ENCODE data around the gene HIRA. TPM values are rescaled to one million over a fixed set of nuclear protein-coding genes. Genes with fewer than 3 reads are reported as not detected.
"Not testable (repeated sequence)": the region's sequence is repeated elsewhere in the genome, so short reads cannot be mapped to it uniquely, and the experiment has no call there.

The HIRA gene
- total RNA-seq, 1 experiment from 2014 or later = 23.8 TPM

- intact Hi-C loops (cut with micrococcal nuclease; ENCODE audit: unreplicated experiment) = no loop called here
- TF ChIP-seq SIN3A (IDR thresholded peaks at IDR 0.05; ENCODE audit: borderline replicate concordance, insufficient read depth, low read depth, low read length) = no peak
- no peak for TF ChIP-seq POLR2AphosphoS5 (IDR thresholded peaks at IDR 0.05; ENCODE audit: low read depth, low read length)
- TF ChIP-seq TCF7L2 (IDR thresholded peaks at IDR 0.05; ENCODE audit: low read depth, low read length) = no peak
- TF ChIP-seq, protein P1, sequence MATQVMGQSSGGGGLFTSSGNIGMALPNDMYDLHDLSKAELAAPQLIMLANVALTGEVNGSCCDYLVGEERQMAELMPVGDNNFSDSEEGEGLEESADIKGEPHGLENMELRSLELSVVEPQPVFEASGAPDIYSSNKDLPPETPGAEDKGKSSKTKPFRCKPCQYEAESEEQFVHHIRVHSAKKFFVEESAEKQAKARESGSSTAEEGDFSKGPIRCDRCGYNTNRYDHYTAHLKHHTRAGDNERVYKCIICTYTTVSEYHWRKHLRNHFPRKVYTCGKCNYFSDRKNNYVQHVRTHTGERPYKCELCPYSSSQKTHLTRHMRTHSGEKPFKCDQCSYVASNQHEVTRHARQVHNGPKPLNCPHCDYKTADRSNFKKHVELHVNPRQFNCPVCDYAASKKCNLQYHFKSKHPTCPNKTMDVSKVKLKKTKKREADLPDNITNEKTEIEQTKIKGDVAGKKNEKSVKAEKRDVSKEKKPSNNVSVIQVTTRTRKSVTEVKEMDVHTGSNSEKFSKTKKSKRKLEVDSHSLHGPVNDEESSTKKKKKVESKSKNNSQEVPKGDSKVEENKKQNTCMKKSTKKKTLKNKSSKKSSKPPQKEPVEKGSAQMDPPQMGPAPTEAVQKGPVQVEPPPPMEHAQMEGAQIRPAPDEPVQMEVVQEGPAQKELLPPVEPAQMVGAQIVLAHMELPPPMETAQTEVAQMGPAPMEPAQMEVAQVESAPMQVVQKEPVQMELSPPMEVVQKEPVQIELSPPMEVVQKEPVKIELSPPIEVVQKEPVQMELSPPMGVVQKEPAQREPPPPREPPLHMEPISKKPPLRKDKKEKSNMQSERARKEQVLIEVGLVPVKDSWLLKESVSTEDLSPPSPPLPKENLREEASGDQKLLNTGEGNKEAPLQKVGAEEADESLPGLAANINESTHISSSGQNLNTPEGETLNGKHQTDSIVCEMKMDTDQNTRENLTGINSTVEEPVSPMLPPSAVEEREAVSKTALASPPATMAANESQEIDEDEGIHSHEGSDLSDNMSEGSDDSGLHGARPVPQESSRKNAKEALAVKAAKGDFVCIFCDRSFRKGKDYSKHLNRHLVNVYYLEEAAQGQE (IDR thresholded peaks at IDR 0.05; ENCODE audit: insufficient read depth in 1 of 2, low read depth in 2 of 2, low read length in 1 of 2) = no peak
- Histone ChIP-seq H3K4me3 (ENCODE audit: low read depth in 2 of 2, low read length in 2 of 2) (no peak overlapping the region), H3K9me3 (ENCODE audit: control insufficient read depth, insufficient read depth, low read depth, low read length) (peaks cover 6% of the 10 kb centered on the region; the same call in 1 of the 2 replicates), H3K4me1 (ENCODE audit: control insufficient read depth, insufficient read depth, low read length) (no peaks in the 10 kb centered on the region), H3K36me3 (ENCODE audit: control insufficient read depth, insufficient read depth, low read length) (no peaks in the 10 kb centered on the region), H3K27ac (ENCODE audit: low read length) (no peak overlapping the region), H3K27me3 (ENCODE audit: control insufficient read depth, insufficient read depth, low read length) (no peaks in the 10 kb centered on the region)
- BruUV-seq (replicated peaks) = no TSS peak
- ATAC-seq (no peak), DNase-seq (ENCODE audit: low read depth, low spot score) (no peak)
- ChIA-PET POLR2A (no interaction called here), CTCF (no interaction called here)
- in situ Hi-C loops (cut with HindIII; ENCODE audit: low pct_unique_long_range_greater_than_20kb, low sequenced_read_pairs) = no loop called here
These were observed 109.8 kb downstream of the HIRA start for GRCh38 chr22:19321757-19322156.

DNA sequence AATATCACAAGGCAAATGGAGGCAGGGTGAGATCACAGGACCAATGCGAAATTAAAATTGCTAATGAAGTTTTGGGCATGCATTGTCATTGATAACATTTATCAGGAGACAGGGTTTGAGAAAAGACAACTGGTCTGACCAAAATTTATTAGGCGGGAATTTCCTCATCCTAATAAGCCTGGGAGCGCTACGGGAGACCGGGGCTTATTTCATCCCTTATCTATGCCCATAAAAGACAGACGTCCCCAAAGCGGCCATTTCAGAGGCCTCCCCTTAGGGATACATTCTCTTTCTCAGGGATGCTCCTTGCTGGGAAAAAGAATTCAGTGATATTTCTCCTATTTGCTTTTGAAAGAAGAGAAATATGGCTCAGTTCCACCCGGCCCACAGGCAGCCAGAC is 111.4 kb downstream of the HIRA start:
- CTCF ChIA-PET; in situ Hi-C loops (cut with HindIII; ENCODE audit: low pct_unique_long_range_greater_than_20kb, low sequenced_read_pairs); H3K27ac ChIP-seq (ENCODE audit: low read length); ATAC-seq; POLR2A ChIA-PET; DNase-seq (ENCODE audit: low read depth, low spot score); H3K27me3 ChIP-seq (ENCODE audit: control insufficient read depth, insufficient read depth, low read length); BruUV-seq (replicated peaks); H3K4me3 ChIP-seq (ENCODE audit: low read depth in 2 of 2, low read length in 2 of 2); intact Hi-C loops (cut with micrococcal nuclease; ENCODE audit: unreplicated experiment); H3K4me1 ChIP-seq (ENCODE audit: control insufficient read depth, insufficient read depth, low read length); H3K9me3 ChIP-seq (ENCODE audit: control insufficient read depth, insufficient read depth, low read depth, low read length); H3K36me3 ChIP-seq (ENCODE audit: control insufficient read depth, insufficient read depth, low read length): not testable (repeated sequence)

GRCh38 chr22:19319281-19319680 is 112.3 kb downstream of the HIRA start:
- ChIA-PET CTCF (no interaction called here), POLR2A (no interaction called here)
- 0 out of 2 replicates have a peak, but pooled peaks cover 6% of the 10 kb centered on the region for H3K9me3 ChIP-seq (ENCODE audit: control insufficient read depth, insufficient read depth, low read depth, low read length)
- intact Hi-C loops (cut with micrococcal nuclease; ENCODE audit: unreplicated experiment) (no loop called here), in situ Hi-C loops (cut with HindIII; ENCODE audit: low pct_unique_long_range_greater_than_20kb, low sequenced_read_pairs) (no loop called here)
- H3K4me1 ChIP-seq (ENCODE audit: control insufficient read depth, insufficient read depth, low read length) = no peaks in the 10 kb centered on the region
- no peaks in the 10 kb centered on the region for H3K27me3 ChIP-seq (ENCODE audit: control insufficient read depth, insufficient read depth, low read length)
- DNase-seq (ENCODE audit: low read depth, low spot score) (no peak), ATAC-seq (no peak)
- H3K4me3 ChIP-seq (ENCODE audit: low read depth in 2 of 2, low read length in 2 of 2) = no peak overlapping the region
- BruUV-seq (replicated peaks) = no TSS peak
- no peak overlapping the region for H3K27ac ChIP-seq (ENCODE audit: low read length)
- H3K36me3 ChIP-seq (ENCODE audit: control insufficient read depth, insufficient read depth, low read length) = no peaks in the 10 kb centered on the region
- TF ChIP-seq CTCF (IDR thresholded peaks at IDR 0.05) = no peak
